Embryonic facial prominence (tissue), 1 donor: ENCODE measurements around the gene LCE6A.

Experiments used
- DNase-seq: peaks from one replicate; pipeline ENCODE4 v3.0.0-alpha.2; 2016; ENCODE audit errors: extremely low spot score

LCE6A gene

DNA sequence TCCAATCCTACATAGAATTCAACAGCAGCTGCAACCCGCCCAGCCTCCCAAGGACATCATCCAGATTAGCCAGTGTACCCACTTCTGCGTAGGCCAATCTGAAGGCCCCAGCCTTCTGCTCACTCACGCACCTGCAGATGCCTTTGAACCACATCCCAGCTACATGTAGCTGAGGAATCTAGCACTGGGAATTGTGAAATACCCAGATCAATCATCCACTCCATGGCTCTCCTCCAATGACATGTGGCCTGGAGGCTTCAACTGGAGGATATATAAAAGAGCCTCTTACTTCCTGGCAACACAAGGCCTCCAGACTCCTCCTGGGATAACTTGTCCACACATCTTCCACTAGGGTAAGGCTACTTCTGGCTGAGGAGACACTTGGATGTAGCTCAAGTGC lies at the start of gene LCE6A:
Gene LCE6A, plus strand, starts transcription at position 301 of the 400 bp plus-strand sequence. CDS start 665 bp downstream, outside the sequence.
- DNase-seq = no peak

- no peak for DNase-seq
Measured at GRCh38 chr1:152795686-152796085, 47.0 kb upstream of the LCE6A start.

- DNase-seq = no peak
Measured at GRCh38 chr1:152796421-152796820, 46.2 kb upstream of the LCE6A start, which contains the start of gene LCE1D. Gene LCE1D (plus strand): TSS chr1:152796721. CDS start chr1:152797795, 1,074 bp downstream.

DNA sequence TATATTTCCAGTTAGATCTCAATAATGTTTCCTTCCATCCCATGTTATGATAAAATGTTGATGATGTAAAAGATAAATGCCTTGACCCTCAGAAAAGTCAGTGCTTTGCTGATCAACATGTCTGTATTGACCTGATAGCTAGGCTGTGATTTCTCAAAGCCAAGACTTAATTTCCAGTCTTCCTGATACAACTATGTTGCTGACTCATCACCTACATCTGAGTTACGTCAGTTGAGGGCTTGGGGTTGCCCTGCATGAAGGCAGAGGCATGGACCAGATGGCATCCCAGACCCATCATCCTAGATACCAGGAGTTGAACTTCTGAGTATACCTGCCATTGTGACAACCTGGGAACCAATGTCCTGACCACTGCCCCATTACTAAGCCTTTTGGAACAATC lies 41.3 kb upstream of the LCE6A start:
- DNase-seq = no peak

GRCh38 chr1:152806576-152806975 lies 36.1 kb upstream of the LCE6A start, which contains the start of gene LCE1C:
Gene LCE1C (minus strand): TSS chr1:152806651. CDS start chr1:152805478, 1,173 bp downstream.
- DNase-seq = no peak

DNA sequence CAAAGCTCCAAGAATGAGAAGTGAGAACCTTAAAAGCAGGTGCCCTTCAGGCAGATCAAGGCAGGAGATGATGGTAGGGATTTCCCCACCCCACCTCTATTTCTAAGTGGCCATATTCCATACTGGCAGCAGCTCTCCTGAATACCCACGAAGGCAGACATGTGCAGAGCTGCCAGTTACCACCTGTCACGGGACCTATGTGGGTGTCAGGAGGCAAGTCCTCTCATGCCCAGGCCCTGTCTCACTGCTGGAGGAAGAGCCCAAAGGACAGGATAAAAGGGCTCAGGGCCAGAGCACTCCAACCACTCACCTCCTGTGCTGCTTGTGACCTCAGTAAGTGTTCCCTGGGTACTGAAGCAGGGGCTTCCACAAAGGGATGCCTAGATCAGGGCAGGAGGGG lies 31.6 kb upstream of the LCE6A start:
- DNase-seq = no peak

- no peak for DNase-seq
Measured at GRCh38 chr1:152811671-152812070, 31.0 kb upstream of the LCE6A start, which contains the start of gene LCE1B. Gene LCE1B (plus strand): TSS chr1:152811971. CDS start chr1:152812447, 476 bp downstream.

DNA sequence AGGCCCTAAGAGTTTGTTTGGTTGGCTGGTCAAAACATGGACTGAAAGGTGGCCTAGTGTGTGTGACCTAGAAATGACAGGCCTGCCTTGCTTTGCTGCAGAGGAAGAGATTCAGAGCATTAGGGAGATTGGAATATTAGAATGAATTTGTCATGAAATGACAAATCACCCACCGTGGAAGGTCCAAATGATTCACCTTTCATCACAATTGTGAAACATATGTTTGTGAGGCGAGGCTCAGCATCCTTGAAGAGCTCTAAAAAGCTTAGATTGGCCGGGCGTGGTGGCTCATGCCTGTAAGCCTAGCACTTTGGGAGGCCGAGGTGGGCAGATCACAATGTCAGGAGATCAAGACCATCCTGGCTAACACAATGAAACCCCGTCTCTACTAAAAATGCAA lies 25.3 kb upstream of the LCE6A start:
- no peak for DNase-seq

DNA sequence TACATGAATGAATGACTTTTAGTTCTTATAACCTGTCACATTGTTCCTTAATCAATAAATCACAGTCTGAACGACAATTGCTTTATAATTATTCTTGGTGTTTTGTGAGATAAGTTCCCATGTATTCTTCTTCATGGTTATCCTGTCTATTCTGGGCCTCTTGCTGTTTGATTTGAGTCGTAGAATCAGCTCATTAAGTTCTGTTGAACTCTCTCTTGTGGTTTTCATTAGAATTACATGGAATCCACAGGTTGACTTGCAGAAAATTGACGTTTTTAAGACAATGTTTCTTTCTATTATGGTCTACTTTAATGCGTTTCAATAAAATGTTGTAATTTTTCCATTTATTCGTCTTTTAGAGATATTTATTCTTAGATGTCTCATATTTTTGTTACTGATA lies 19.4 kb upstream of the LCE6A start:
- no peak for DNase-seq

GRCh38 chr1:152824964-152825363 lies 17.7 kb upstream of the LCE6A start:
- DNase-seq = no peak

- DNase-seq = no peak
Measured at GRCh38 chr1:152827173-152827572, 15.5 kb upstream of the LCE6A start, which contains the start of gene LCE1A. Gene LCE1A (plus strand): TSS chr1:152827473. CDS start chr1:152827473, 0 bp downstream.

GRCh38 chr1:152836870-152837269 lies 5.8 kb upstream of the LCE6A start:
- DNase-seq = no peak

DNA sequence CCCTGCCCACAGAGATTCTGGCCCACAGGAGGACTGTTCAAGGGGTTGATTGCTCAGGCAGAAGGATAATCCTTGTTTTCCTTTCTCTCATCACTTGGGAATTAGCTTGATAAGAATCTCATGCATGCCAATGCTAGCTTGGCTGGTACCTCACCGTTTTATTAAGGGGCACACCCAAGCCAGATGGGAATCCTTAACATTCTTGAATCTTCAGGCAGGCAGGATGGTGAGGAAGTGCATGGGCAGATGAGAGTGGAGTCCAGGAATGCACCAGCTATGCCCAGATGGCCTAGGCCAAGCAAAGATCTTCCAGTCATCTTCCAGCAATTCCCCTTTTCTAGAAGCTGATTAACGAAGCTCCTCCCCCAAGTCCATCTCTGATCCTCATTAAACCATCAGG lies 13.0 kb downstream of the LCE6A start:
- no peak for DNase-seq

DNA sequence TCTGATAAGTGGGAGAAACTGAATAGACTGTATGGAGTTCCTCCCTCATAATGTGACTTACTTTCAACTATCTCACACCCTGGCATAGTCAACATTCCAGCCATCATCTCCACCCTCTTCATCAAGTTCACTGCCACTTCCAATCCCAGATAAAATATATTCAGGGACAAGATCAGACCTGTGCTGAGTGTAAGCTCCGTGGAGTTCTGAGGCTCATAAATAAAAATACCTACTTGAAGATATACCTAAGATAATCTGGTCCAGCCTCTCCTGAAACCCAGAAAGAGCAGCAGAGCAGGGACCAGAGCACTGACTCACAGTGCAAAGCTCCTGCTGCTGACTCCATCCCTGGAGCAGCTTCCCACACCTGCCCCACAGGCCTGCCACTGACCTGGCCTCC lies 15.4 kb downstream of the LCE6A start:
- no peak for DNase-seq

GRCh38 chr1:152859696-152860095 lies 17.0 kb downstream of the LCE6A start, which contains the start of gene LCE7A:
Gene LCE7A (plus strand): TSS chr1:152859996. CDS start chr1:152860698, 702 bp downstream.
- DNase-seq = no peak

- no peak for DNase-seq
Measured at GRCh38 chr1:152860129-152860528, 17.5 kb downstream of the LCE6A start.

GRCh38 chr1:152861374-152861773 lies 18.7 kb downstream of the LCE6A start:
- DNase-seq = no peak

DNA sequence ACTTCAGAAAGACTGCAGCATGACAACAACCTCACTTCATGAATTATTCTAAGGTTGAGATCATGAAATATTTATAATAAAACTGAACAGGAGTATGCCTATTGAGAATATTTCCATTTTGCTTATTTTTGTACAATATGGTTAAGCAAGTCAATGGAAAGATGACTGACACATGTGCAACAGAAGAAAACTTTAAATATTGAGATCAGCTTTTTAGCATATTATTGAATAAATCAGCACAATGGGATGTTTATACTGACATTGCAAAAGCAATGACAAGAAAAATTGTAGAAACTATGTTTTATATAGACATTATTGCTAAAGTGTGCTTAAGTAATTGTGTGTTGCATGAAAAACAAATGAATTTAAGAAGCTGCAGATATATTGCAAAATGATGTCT lies 21.8 kb downstream of the LCE6A start:
- no peak for DNase-seq

DNA sequence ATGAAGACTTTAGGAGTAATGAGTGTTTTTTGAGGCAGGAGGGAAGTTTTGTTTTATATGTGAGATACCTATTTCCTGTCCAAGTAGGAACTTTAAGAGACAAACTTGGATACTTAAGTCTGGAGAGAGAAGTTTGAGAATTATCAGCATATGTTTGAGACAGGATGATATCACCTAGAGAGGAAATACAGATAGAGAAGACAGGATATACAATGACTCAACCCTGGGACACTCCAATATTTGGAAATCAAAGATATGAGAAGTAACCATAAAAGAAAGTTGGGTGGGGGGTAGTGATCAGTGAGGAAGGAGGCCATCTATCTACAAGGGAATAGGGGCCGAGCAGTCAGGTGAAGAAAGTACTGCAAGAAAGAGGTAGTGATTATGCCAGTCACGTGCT lies 23.7 kb downstream of the LCE6A start:
- no peak for DNase-seq

- no peak for DNase-seq
Measured at GRCh38 chr1:152869808-152870419, 27.3 kb downstream of the LCE6A start.

DNA sequence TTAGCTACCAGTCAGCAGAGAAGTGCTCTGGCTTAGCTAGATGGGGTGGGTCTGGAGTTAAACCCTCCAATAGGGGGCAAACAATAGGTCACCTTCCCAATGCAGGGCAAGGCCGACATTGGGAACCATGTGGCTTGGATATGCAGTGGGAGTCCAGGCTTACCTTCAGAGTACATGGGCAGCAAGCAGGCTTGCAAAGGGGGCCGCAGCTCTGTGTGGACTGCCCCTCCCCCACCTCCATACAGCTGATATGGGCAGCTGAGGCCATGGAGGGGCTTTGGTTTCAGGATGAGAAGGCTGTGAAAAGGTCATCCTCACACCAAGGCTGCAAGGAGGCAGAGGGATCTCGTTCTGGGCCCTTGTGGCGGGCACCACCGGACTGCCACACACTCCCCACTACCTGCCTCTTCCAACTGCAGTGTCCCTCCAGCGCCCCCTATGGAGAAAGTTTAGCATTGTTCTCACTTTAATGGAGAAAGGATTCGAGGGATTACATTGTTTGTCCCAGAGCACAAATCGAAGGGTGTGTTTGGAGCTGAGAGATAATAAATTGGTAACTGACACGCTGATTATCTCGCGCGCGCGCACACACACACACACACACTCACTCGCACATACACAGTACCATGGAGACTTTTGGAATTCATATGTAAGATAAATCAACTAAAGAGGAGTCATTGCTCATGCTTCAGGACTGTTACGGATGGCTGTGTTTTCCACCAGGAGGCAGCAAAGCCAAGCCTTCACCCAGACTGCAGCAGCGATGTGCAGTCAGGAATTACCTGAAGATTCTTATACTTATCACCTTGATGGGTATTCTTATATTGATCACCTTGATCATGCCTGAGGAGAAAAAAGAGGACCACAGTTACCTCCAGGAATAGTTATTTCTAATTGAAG lies 28.4 kb downstream of the LCE6A start:
- DNase-seq = no peak

DNA sequence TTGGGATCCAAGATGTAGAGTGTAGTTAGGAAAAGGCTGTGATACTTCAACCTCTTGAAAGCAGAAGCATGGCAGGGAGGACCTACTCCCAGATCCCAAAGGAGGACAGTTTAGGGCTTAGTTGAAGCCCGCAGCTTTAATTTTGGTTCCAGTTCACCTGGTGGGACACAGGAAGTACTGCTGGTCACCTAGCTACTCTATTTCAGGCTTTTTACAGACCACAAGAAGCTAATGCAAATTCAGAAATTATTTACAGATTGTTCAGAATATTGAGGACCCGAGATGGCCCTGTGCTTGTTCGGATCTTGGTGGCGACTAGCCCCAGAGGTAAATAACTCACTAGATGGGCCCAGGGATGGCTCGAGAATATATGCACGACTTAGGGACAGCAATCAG lies 29.1 kb downstream of the LCE6A start:
- no peak for DNase-seq

DNA sequence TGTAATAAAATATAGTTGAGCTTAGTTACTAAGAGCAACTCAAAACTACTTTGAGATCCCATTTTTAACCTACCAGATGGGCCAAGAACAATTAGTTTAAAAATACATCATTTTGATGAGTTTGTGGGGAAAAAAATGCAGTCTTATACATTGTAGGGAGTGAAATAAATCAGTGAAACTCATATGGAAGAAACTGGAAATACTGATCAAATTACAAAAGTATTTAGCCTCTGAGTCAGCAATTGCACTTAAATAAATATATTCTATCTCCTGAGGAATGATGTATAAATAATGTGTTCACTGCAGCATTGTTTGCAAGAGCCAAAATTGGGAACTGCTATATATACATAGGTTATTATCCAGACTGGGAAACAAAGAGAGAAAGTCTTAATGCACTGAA lies 30.8 kb downstream of the LCE6A start:
- no peak for DNase-seq
